ENCODE data around the gene PXK. TPM values are rescaled to one million over a fixed set of nuclear protein-coding genes. Genes with fewer than 3 reads are reported as not detected.
A peak's percentile ranks its signal among the peaks of the same experiment; 100 is the strongest.

PXK gene
- total and polyA plus RNA-seq, 2 experiments from 2014 or later, result 29.5 to 37.8 TPM

- Histone ChIP-seq H3K79me2 (peaks cover 30% of the 10 kb centered on the region), H3K4me3 (peak overlapping the region; percentile 94), H2AFZ (peak overlapping the region; percentile 53), H3K9me2 (replicated peaks; ENCODE audit: insufficient read depth) (no peaks in the 10 kb centered on the region), H3K36me3 (replicated peaks; ENCODE audit: insufficient read depth, low read depth) (no peaks in the 10 kb centered on the region), H3K4me1 (ENCODE audit: insufficient read depth) (peaks cover 8% of the 10 kb centered on the region), H3K27ac (peak overlapping the region; percentile 10), H4K20me1 (ENCODE audit: insufficient read depth, poor library complexity, severe bottlenecking) (no peaks in the 10 kb centered on the region), H3K9me3 (ENCODE audit: low read depth) (no peaks in the 10 kb centered on the region), H3K27me3 (no peaks in the 10 kb centered on the region), H3K4me2 (peak overlapping the region; percentile 93)
- peak; percentile 42 for DNase-seq (ENCODE audit: low spot score)
- TF ChIP-seq, protein P1, sequence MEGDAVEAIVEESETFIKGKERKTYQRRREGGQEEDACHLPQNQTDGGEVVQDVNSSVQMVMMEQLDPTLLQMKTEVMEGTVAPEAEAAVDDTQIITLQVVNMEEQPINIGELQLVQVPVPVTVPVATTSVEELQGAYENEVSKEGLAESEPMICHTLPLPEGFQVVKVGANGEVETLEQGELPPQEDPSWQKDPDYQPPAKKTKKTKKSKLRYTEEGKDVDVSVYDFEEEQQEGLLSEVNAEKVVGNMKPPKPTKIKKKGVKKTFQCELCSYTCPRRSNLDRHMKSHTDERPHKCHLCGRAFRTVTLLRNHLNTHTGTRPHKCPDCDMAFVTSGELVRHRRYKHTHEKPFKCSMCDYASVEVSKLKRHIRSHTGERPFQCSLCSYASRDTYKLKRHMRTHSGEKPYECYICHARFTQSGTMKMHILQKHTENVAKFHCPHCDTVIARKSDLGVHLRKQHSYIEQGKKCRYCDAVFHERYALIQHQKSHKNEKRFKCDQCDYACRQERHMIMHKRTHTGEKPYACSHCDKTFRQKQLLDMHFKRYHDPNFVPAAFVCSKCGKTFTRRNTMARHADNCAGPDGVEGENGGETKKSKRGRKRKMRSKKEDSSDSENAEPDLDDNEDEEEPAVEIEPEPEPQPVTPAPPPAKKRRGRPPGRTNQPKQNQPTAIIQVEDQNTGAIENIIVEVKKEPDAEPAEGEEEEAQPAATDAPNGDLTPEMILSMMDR (IDR thresholded peaks at IDR 0.05; ENCODE audit: poor library complexity), result peak; percentile 38
- TF ChIP-seq EZH2 (IDR thresholded peaks at IDR 0.05; ENCODE audit: borderline replicate concordance) (no peak), EZH2phosphoT487 (IDR thresholded peaks at IDR 0.05; ENCODE audit: low read depth, severe bottlenecking, unreplicated experiment) (no peak)
- 1% methylated on average over 27 of the region's 37 CpGs for WGBS (ENCODE audit: low lambda C conversion rate, missing lambda C conversion rate)
Measured at GRCh38 chr3:58333206-58334012, 717 bp downstream of the PXK start.

DNA sequence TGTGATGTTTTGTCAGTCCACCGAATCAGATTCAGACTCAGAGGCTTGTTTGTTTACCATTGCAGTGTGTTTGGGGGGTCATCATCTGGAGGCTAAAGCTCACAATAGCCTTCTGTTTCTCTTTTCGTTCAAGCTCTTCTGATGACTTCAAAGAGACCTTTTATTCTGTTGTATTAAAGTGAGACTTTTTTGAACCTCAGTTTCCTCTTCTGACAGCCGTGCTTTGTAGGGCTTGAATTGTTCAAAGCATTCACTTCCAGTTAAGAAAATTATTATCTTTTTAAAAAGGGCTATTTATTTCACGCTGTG lies 1.3 kb downstream of the PXK start:
- peak overlapping the region; percentile 10 for H3K27ac ChIP-seq

DNA sequence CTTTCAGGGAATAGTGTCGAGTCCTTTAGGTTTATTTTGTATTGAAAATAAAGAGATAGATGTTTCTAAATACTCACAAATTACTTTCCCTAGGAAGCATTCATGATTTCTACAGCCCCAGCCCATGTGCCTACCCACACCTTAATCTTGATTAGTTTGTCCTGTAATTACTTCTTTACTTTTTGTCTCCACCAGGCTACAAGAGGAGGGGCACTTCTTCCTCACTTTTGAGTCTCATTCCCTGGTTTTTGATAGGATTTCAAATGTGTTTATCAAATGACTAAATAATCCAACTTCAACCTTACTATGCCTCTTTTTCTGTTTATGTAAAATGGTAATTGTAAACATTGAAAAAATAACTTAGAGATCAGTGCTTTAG lies 1.8 kb downstream of the PXK start:
- Histone ChIP-seq H3K4me1 (ENCODE audit: insufficient read depth) (peaks cover 8% of the 10 kb centered on the region), H3K36me3 (replicated peaks; ENCODE audit: insufficient read depth, low read depth) (no peaks in the 10 kb centered on the region), H3K4me2 (peak overlapping the region; percentile 93), H3K9me3 (ENCODE audit: low read depth) (no peaks in the 10 kb centered on the region), H3K27me3 (no peaks in the 10 kb centered on the region), H3K27ac (peak overlapping the region; percentile 10), H2AFZ (no peak overlapping the region), H3K79me2 (peaks cover 38% of the 10 kb centered on the region), H4K20me1 (ENCODE audit: insufficient read depth, poor library complexity, severe bottlenecking) (no peaks in the 10 kb centered on the region), H3K9me2 (replicated peaks; ENCODE audit: insufficient read depth) (no peaks in the 10 kb centered on the region), H3K4me3 (no peak overlapping the region)
- TF ChIP-seq, protein P1 (IDR thresholded peaks at IDR 0.05; ENCODE audit: poor library complexity), result no peak
- TF ChIP-seq EZH2phosphoT487 (IDR thresholded peaks at IDR 0.05; ENCODE audit: low read depth, severe bottlenecking, unreplicated experiment) (no peak), EZH2 (IDR thresholded peaks at IDR 0.05; ENCODE audit: borderline replicate concordance) (no peak)
- DNase-seq (ENCODE audit: low spot score), result no peak
- 81% methylated on average over 1 of the region's 1 CpG for WGBS (ENCODE audit: low lambda C conversion rate, missing lambda C conversion rate)

More for the DNA sequence above, 1.3 kb downstream of the PXK start:
- H2AFZ ChIP-seq, result no peak overlapping the region
- 35% methylated on average over 4 of the region's 4 CpGs for WGBS (ENCODE audit: low lambda C conversion rate, missing lambda C conversion rate)
- H3K4me3 ChIP-seq, result peak overlapping the region; percentile 94
- peaks cover 35% of the 10 kb centered on the region for H3K79me2 ChIP-seq
- H3K27me3 ChIP-seq, result no peaks in the 10 kb centered on the region
- no peak for DNase-seq (ENCODE audit: low spot score)
- no peaks in the 10 kb centered on the region for H3K9me2 ChIP-seq (replicated peaks; ENCODE audit: insufficient read depth)
- H3K9me3 ChIP-seq (ENCODE audit: low read depth), result no peaks in the 10 kb centered on the region
- no peaks in the 10 kb centered on the region for H4K20me1 ChIP-seq (ENCODE audit: insufficient read depth, poor library complexity, severe bottlenecking)
- H3K4me2 ChIP-seq, result peak overlapping the region; percentile 93
- H3K4me1 ChIP-seq (ENCODE audit: insufficient read depth), result peaks cover 8% of the 10 kb centered on the region
- H3K36me3 ChIP-seq (replicated peaks; ENCODE audit: insufficient read depth, low read depth), result no peaks in the 10 kb centered on the region
- no peak for TF ChIP-seq EZH2phosphoT487 (IDR thresholded peaks at IDR 0.05; ENCODE audit: low read depth, severe bottlenecking, unreplicated experiment)
- no peak for TF ChIP-seq EZH2 (IDR thresholded peaks at IDR 0.05; ENCODE audit: borderline replicate concordance)
- TF ChIP-seq, protein P1 (IDR thresholded peaks at IDR 0.05; ENCODE audit: poor library complexity), result no peak

All from hepatocyte (in vitro differentiated cells).